COLO829 (cell line): Measurements from ENCODE around the gene MAN2B1.
"Not testable (repeated sequence)": the region's sequence is repeated elsewhere in the genome, so short reads cannot be mapped to it uniquely, and the experiment has no call there.

ENCODE experiments used
- DNase-seq: peaks from one replicate; pipeline ENCODE4 v3.0.0; 2012; ENCODE audit warnings: low spot score

Gene MAN2B1

DNA sequence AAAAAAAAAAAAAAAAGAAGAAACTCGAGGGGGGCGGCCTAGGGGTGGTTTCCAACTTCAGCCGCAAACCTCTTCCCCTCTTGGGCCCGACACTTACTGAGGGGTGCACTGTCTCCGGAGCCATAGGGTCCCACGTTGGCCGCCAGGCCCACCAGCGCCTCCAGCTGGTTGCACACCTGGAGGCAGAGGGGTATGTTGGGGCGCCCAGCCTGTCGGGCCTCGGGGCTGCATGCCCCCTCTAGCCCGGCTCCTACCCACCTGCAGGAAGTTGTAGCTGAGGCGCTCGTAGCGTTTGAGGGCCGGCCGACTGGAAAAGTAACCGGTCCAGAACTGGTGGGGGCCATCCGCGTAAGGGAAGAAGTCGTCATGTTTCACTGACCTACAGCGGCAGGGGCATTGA is 8.6 kb downstream of the MAN2B1 start:
- DNase-seq, result no peak

DNA sequence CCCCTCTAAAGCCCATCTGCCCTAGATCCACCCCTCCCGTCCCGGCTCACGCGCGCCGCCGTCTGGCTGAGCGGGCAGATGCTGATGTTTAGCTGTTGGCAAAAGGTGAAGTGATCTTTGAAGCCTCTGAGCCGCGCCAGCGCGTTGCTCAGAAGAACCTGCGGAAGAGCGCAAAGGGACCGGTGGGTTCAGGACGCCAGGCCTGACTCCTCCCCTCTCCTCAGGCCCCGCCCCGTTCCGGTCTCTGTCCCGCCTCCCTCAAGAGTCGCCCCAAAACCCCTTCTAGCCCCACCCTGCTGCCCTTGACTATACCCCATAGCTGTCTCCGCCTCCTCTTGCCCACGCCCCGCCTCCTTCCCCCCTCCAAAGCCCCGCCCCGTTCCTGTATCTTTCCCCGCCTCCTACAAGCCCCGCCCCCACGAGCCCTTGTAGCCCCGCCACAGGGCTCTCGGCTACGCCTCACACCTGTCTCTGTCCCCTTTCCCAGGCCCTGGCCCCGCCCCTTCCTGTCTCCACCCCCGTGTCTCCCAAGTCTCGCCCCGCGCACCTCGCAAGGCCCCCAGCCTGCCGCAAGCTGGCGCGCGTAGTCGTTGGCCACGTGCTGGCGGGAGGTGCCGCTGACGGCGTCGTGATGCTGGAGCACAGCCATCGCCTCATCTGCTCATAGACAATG is 9.5 kb downstream of the MAN2B1 start:
- DNase-seq, result peak; percentile 24

GRCh38 chr19:12655546-12655945 is 11.0 kb downstream of the MAN2B1 start:
- DNase-seq, result no peak

DNA sequence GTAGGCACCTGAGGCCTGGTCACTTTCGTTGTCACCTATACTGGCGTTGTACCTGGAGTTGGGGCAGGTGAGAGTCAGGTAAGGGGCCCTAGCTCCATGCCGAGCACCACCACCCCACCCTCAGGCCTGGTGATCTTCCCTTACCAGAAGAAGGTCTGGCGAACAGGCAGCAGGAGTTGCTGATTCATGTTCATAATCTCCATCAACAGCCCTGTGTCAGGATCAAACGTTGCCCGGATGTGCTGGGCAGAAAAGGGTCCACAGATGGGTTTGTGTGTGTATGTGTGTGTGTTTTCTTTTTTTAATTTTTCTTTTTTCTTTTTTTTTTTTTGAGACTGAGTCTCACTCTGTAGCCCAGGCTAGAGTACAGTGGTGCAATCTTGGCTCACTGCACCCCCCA is 14.3 kb downstream of the MAN2B1 start:
- no peak for DNase-seq

- no peak for DNase-seq
Measured at GRCh38 chr19:12649941-12650340, 16.6 kb downstream of the MAN2B1 start.

DNA sequence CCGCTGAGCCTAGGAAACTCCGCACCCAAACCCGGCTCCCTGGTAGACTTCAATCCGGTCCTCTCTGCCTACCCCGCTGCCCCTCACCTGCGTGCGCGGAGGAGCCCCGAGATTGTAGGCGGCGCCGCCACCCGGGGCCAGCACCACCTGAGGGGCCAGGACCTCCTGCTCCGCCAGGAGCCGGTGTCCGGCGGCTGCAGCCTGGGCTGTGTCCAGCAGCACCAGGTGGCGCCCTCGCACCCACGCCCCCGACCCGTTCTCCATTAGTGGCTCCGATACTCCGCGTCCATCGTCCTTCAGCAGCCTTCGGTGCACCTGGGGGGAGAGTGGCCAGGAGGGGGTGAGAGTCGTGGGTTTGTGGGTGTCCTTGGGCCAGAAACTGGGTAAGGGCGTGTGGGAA is 18.5 kb downstream of the MAN2B1 start:
- DNase-seq, result no peak

DNA sequence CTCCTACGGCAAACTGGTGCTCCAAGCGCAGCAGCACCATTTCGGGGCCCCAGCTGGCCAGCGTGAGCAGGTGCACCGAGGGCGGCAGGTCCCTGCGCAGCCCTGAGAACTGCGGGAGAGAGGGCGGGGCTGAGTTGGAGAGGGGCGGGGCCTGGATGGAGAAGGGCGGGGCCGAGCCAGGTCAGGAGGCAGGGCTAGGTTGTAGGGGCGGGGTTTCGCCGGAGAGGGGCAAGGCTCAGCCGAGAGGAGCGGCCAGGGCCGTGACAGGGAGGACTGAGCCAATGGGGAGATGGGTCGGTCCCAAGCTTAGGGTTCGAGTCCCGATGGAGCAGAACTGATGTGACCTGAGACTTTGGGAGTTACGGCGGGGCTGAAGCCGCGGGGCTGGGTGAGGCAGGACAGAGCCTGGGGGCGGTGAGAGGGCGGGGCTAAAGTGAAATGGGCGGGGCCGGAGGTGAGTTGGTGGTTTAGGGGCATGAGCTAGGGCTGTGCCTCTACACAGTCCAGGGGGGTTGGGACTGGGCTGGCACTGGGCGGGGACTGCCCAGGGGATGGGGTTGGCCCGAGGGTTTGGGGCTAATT is 19.0 kb downstream of the MAN2B1 start:
- no peak for DNase-seq

GRCh38 chr19:12647047-12647446 is 19.5 kb downstream of the MAN2B1 start:
- no peak for DNase-seq

DNA sequence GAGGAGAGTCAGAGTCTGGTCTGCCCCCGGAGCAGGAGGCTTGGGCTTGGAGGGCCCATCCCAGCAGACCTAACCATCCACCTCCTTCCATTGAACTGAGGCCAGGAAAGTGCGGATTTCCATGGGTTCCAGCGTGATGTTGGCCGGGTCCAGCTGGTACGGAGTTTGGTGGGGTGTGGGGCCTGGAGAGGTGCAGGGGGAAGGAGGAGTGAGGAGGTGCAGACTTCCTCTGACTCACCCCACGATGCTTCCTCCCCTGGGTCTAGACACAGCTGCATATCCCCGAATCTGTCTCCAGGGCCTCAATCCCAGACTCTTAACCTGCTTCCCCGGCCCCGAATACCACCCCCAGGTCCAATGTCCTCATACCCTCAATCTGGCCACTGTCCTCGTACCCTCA is 20.0 kb downstream of the MAN2B1 start:
- no peak for DNase-seq

- not testable (repeated sequence) for DNase-seq
Measured at GRCh38 chr19:12643716-12644115, 22.8 kb downstream of the MAN2B1 start.

- no peak for DNase-seq
Measured at GRCh38 chr19:12642506-12642905, 24.0 kb downstream of the MAN2B1 start.

DNA sequence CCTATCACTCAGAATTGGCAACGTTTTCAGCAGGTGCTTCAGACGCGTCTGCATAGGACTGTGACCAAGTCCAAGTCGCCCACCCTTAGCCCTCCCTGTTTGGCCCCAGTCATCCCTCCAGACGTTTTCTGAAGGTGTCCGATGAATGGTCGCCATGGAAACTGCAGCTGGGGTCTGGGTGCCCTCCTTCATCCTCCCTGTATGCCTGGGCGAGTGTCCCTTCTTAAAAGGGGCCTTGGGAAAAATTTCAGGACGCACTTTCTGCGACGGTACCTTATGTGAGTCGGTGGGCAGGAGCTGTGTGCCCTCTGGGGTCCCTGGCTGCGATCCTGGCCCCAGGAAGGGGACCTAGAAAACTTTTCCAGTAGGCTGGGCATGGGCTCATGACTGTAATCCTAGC is 25.1 kb downstream of the MAN2B1 start:
- DNase-seq, result no peak

DNA sequence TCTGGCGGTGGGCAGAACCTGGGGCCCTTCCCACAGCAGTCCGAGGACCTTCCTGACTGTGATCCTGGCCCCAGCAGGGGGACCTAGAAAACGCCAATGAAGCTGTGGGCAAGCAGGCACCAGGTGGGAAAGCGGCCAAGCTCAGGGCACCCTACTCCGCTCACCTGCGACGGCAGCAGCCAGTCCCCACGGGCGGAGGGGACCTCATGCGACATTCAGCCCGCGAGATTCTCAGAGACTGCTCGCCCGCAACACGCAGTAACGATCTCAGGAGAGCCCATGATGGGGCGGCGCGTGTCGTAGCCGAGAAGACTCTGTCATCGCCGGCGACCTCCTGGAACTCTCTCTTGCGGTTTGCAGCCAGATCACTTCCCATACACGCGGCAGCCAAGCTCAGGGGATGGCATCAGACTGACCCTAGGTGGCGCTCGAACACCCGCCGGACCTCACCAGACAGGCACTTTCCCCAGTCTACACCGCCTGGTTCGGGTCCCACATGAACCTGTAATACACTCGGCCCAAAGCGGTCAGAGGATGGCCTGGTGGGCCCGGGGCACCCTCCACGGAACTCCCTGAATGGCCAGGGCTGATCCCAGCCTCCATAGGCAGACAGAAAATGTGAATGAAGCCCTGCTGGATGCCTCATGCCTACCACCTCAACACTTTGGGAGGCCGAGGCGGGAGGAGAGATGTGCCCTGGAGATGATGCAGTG is 26.5 kb downstream of the MAN2B1 start:
- peak; percentile 54 for DNase-seq

DNA sequence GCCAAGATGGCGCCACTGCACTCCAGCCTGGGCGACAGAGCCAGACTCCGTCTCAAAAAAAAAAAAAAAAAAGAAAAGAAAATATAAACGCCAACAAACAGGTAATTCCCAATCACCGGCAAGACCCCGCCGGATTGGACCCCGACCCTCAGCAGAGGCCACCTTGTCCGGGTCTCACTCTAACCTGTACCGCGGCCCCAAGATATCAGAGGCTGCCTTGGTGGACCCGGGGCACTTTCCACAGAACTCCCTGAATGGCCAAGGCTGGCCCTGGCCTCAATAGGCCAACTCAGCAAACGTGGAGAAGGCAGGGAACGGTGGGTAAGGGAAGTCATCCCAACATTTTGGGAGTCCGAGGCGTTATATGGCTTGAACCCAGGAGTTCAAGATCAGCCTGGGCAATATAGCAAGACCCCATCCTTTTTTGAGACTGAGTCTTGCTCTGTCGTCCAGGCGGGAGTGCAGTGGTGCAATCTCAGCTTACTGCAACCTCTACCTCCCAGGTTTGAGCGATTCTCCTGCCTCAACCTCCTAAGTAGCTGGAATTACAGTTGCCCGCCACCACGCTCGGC is 27.8 kb downstream of the MAN2B1 start:
- no peak for DNase-seq

GRCh38 chr19:12636631-12637030 is 29.9 kb downstream of the MAN2B1 start:
- no peak for DNase-seq

- DNase-seq, result no peak
Measured at GRCh38 chr19:12629215-12629614, 37.3 kb downstream of the MAN2B1 start.

DNA sequence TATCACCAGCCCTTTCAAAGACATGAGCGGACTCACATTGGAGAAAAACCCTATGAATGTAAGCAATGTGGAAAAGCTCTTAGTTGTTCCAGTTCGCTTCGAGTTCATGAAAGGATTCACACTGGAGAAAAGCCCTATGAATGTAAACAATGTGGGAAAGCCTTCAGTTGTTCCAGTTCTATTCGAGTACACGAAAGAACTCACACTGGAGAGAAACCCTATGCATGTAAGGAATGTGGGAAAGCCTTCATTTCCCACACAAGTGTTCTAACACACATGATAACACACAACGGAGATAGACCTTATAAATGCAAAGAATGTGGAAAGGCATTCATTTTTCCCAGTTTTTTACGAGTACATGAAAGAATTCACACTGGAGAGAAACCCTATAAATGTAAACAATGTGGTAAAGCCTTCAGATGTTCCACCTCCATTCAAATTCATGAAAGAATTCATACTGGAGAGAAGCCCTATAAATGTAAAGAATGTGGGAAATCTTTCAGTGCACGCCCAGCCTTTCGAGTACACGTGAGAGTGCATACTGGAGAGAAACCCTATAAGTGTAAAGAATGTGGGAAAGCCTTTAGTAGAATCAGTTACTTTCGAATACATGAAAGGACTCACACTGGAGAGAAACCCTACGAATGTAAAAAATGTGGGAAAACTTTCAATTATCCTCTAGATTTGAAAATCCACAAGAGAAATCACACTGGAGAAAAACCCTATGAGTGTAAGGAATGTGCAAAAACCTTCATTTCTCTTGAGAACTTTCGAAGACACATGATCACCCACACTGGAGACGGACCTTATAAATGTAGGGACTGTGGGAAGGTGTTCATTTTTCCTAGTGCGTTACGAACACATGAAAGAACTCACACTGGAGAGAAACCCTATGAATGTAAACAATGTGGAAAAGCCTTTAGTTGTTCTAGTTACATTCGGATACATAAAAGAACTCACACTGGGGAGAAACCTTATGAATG is 38.2 kb downstream of the MAN2B1 start:
- DNase-seq, result no peak

DNA sequence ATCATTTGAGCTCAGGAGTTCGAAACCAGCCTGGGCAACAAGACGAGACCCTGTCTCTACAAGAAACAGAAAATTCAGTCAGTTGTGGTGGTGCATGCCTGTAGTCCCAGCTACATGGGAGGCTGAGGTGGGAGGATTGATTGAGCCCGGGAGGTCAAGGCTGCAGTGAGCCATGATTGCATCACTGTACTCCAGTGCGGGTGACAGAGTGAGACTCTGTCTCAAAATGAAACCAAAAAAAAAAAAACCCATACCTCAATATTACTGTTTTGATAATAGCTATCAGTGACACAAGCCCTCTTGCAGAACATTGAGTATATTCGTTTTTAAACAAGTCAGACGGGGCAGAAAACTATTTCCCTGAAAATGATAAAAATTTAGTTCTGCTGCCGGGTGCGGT is 39.6 kb downstream of the MAN2B1 start:
- DNase-seq, result no peak

DNA sequence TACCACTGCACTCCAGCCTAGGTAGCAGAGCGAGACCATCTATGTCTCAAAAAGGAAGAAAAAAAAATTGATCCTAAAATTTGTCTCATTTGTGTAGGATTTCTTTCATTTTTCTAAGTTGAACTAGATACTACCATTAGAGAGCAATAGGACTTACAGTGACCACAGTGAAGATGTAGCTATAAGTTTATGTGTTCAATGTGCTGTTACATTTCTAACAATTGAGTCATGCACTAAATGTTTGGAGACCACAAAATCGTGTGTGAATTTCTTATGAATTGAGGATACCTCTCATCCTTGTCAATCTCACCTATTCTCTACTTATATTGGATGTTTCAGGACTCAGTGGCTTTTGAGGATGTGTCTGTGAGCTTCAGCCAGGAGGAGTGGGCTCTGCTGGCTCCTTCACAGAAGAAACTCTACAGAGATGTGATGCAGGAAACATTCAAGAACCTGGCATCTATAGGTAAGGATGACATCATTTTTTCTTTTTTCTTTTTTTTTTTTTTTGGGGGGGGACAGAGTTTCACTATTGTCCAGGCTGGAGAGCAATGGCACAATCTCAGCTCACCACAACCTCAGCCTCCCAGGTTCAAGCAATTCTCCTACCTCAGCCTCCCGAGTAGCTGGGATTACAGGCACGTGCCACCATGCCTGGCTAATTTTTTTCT is 43.0 kb downstream of the MAN2B1 start:
- no peak for DNase-seq

DNA sequence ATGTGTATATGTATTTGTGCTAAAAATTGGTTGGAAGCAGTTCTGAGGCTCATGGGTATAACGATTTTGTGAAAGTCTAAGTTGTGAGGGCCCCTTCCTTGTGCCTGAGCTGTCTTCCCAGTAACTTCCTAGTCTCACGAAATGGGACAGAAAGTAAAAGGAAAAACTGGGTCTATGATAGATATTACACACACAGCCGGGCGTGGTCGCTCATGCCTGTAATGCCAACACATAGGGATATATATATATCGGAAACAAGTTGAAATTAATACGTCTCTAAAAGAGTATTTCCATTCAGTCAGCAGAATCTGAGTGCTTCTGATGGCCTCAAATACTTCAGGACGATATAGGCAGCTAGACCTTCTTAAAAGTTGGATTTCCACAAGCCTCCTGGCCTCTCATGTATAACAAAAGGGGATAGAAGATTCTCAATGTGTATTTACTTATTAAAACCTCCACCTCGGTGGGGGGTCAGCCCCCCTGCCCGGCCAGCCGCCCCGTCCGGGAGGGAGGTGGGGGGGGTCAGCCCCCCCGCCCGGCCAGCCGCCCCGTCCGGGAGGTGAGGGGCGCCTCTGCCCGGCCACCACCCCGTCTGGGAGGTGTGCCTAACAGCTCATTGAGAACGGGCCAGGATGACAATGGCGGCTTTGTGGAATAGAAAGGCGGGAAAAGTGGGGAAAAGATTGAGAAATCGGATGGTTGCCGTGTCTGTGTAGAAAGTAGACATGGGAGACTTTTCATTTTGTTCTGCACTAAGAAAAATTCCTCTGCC is 45.1 kb downstream of the MAN2B1 start:
- not testable (repeated sequence) for DNase-seq

GRCh38 chr19:12617646-12618045 is 48.9 kb downstream of the MAN2B1 start:
- no peak for DNase-seq
